ENCODE data around the gene UBE2D4. TPM values are rescaled to one million over a fixed set of nuclear protein-coding genes. Genes with fewer than 3 reads are reported as not detected.
A peak's percentile ranks its signal among the peaks of the same experiment; 100 is the strongest.
"Not testable (repeated sequence)": the region's sequence is repeated elsewhere in the genome, so short reads cannot be mapped to it uniquely, and the experiment has no call there.

UBE2D4 gene
- total RNA-seq, 3 donors from 2014 or later = 14.7 to 34.1 (median 15.4) TPM

DNA sequence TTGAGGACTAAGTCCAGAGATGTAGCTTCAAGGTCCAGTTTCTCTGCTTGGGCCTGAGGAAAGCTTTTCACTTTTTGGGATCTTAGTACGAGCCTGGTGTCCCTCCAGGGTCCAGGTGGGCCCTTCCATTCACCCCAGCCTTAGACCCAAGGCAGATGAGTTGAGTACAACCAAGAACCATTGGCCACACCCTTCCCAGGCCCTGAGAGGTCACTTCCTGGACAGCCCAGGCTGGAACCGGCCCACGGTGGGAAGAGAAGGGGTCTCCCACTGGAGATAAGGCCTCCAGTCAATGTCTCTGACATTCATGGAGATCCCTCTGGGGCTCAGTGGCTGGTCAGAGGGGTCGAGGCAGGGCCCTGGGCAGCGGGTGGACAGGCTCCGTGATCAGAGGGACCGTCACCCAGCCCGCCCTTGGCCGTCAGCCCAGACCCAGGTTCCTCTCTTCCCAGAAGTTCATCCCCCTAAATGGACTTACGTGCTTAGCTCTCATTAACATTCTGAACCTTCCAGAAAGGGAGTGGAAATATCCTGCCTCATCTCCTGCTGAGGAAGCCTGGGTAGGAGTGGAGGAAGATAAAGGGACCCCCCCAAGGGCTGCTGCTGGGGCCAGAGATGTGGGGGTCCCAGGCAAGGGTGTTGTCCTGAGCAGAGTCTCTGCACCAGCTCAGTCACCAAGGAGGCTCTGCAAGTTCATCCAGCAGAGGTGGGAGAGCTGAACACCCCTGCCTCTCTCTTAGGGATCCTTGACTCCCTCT lies 48.7 kb downstream of the UBE2D4 start:
- H3K4me3 ChIP-seq; DNase-seq (ENCODE audit: low spot score in 2 of 2); H3K4me1 ChIP-seq; H3K9me3 ChIP-seq; H3K27me3 ChIP-seq; H3K27ac ChIP-seq; H3K36me3 ChIP-seq; intact Hi-C loops (cut with DNase I; ENCODE audit: low total_unique reads): not testable (repeated sequence)

DNA sequence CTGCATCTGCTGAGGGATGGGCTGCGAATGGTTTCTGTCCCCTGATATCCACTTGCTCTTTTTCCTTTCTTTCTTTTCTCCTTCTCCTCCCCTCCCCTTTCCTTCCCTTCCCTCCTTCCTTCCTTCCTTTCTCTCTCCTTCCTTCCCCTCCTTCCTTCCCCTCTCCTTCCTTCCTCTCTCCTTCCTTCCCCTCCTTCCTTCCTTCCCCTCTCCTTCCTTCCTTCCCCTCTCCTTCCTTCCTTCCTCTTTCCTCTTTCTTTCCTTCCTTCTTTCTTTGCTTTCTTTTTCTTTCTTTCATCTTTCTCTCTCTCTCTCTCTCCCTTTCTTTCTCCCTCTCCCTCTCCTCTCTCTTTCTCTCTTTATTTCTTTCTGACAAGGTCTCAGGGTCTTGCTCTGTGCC lies 51.3 kb downstream of the UBE2D4 start:
- no peaks in the 10 kb centered on the region for H3K4me1 ChIP-seq
- H3K27ac ChIP-seq = no peak overlapping the region
- no peaks in the 10 kb centered on the region for H3K36me3 ChIP-seq
- no peak overlapping the region for H3K4me3 ChIP-seq
- TF ChIP-seq, protein P1, sequence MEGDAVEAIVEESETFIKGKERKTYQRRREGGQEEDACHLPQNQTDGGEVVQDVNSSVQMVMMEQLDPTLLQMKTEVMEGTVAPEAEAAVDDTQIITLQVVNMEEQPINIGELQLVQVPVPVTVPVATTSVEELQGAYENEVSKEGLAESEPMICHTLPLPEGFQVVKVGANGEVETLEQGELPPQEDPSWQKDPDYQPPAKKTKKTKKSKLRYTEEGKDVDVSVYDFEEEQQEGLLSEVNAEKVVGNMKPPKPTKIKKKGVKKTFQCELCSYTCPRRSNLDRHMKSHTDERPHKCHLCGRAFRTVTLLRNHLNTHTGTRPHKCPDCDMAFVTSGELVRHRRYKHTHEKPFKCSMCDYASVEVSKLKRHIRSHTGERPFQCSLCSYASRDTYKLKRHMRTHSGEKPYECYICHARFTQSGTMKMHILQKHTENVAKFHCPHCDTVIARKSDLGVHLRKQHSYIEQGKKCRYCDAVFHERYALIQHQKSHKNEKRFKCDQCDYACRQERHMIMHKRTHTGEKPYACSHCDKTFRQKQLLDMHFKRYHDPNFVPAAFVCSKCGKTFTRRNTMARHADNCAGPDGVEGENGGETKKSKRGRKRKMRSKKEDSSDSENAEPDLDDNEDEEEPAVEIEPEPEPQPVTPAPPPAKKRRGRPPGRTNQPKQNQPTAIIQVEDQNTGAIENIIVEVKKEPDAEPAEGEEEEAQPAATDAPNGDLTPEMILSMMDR (IDR thresholded peaks at IDR 0.05) = no peak
- TF ChIP-seq POLR2A (IDR thresholded peaks at IDR 0.05) = no peak
- no peak for TF ChIP-seq POLR2AphosphoS5 (IDR thresholded peaks at IDR 0.05)
- no peaks in the 10 kb centered on the region for H3K27me3 ChIP-seq
- DNase-seq (ENCODE audit: low spot score in 2 of 2) = no peak
- H3K9me3 ChIP-seq = no peaks in the 10 kb centered on the region
- intact Hi-C loops (cut with DNase I; ENCODE audit: low total_unique reads) = no loop called here

DNA sequence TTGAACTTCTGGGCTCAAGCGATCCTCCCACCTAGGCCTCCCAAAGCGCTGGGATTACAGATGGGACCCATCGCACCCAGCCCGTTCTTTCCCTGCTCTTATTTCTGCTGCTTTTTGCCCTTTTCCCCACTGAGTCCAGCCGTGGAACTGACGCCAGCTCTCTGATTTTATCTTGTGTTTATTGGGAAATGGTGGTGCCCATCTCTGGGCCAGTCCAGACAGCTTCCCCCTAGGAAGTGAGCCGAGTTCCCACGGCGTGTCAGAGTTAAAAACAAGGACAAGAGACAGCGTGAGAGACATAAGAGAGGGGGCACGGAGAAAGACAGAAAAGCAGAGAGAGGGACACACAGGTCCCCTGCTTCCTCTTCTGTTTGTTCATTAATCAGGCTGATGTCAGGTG lies 51.9 kb downstream of the UBE2D4 start:
- H3K27ac ChIP-seq = peak overlapping the region in 1 of 2 donors; percentile 3
- intact Hi-C loops (cut with DNase I; ENCODE audit: low total_unique reads); DNase-seq (ENCODE audit: low spot score in 2 of 2); H3K4me1 ChIP-seq; H3K27me3 ChIP-seq; H3K4me3 ChIP-seq; H3K36me3 ChIP-seq; H3K9me3 ChIP-seq: not testable (repeated sequence)

DNA sequence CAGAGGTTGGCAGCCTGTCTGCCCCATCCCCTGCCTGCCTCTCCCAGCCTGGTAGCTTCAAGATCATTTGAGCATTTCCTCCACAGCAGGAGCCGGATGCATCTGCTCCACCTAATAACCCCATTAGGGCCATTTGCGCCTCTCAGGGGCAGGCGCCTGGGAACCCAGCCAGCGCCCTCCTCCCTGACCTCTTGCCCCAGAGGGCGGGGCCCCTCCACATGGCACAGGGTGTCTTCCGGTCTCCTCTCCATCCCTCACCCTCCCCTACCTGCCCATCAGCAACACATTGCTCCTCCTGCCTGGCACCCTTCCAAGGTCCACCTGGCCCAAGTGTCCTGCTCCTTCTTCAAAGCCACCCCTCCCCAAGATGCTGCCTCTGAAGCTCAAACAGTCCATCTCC lies 56.6 kb downstream of the UBE2D4 start:
- intact Hi-C loops (cut with DNase I; ENCODE audit: low total_unique reads); H3K27me3 ChIP-seq; H3K9me3 ChIP-seq; H3K4me1 ChIP-seq; DNase-seq (ENCODE audit: low spot score in 2 of 2); H3K36me3 ChIP-seq; H3K4me3 ChIP-seq; H3K27ac ChIP-seq: not testable (repeated sequence)

DNA sequence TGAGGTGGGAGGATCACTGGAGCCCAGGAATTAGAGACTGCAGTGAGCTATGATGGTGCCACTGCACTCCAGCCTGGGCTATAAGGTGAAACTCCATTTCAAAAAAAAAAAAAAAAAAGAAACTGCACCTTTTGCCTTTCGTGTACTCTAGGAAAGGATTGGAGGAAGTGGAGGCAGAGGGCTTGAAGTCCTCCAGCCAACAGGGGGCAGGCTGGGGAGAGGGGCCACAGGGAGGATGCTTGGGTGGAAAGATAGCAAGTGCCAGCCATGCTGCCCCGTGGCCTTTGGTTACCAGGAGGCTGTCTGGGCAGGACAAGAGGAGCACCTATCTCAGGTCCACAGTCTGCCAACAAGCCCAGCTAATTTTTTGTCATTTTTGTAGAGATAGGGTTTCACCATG lies 57.5 kb downstream of the UBE2D4 start:
- H3K4me1 ChIP-seq; H3K4me3 ChIP-seq; H3K27me3 ChIP-seq; H3K9me3 ChIP-seq; H3K36me3 ChIP-seq; H3K27ac ChIP-seq; DNase-seq (ENCODE audit: low spot score in 2 of 2); intact Hi-C loops (cut with DNase I; ENCODE audit: low total_unique reads): not testable (repeated sequence)

DNA sequence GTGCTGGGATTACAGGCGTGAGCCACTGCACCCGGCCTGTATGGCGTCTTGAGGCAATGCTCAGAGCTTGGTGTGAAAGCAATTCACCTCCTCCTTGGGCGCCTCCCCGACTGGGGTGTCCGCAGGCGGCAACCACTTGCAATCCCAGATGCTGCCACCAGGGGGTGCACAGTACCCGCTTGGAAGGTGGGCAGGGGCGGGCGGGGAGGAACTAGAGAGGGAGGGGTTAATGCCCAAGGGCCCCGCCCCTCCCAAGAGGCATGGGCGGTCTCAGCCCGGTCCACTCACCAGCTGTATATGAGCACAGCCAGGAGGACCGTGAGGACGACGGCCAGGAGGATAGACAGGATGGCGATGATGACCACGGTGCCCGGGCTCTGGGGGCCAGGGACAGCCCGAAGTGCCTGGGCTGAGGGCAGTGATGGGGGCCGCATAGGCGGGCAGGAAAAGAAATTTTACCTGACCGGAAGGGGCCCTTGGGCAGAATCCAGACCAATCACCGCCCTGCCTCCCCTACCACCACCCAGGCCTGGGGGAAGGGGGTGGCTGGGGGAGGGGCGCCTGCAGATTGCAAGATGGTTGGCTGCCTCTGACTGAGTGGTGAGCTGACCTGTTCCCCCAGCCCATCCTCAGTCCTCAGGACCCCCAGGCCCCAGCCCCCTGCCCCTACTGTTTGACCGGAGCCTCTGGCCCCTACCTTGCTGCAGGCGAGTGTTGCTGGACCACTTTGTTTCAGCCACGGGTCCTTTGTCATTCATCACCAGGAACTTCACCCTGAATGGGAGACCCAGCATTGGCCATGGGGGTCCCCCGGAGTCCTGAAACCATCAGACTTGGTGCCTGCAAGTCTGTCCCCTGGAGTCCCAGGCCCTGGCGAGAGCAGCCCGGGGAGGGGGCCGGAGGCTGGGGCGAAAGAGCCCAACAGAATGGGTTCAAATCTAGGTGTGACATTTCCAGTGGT lies 59.9 kb downstream of the UBE2D4 start:
- H3K27me3 ChIP-seq; DNase-seq (ENCODE audit: low spot score in 2 of 2); H3K9me3 ChIP-seq; H3K4me1 ChIP-seq; intact Hi-C loops (cut with DNase I; ENCODE audit: low total_unique reads); H3K27ac ChIP-seq; H3K36me3 ChIP-seq: not testable (repeated sequence)
- peak overlapping the region in 1 of 3 donors; percentile 15 for H3K4me3 ChIP-seq

DNA sequence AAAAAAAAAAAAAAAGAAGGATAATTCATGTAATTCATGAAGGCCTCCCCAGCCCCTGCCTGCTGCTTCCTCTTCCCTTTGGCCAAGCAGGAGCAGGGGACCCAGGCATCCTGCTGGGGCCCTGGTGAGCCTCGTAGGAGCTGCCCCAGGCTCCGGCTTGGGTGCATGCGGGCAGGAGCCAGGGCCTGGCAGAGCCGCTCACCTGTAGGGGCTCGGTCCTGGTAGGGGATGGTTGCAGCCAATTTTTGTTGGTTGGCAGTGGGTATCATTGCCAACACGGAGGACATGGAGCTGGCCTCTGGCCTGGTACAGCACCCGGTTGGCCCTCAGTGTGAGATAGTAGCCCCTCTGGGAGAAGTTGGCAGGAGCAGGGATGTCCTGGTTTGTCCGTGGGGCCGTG lies 61.2 kb downstream of the UBE2D4 start:
- H3K4me3 ChIP-seq; intact Hi-C loops (cut with DNase I; ENCODE audit: low total_unique reads); H3K9me3 ChIP-seq; H3K36me3 ChIP-seq; H3K27ac ChIP-seq; H3K27me3 ChIP-seq; H3K4me1 ChIP-seq; DNase-seq (ENCODE audit: low spot score in 2 of 2): not testable (repeated sequence)

DNA sequence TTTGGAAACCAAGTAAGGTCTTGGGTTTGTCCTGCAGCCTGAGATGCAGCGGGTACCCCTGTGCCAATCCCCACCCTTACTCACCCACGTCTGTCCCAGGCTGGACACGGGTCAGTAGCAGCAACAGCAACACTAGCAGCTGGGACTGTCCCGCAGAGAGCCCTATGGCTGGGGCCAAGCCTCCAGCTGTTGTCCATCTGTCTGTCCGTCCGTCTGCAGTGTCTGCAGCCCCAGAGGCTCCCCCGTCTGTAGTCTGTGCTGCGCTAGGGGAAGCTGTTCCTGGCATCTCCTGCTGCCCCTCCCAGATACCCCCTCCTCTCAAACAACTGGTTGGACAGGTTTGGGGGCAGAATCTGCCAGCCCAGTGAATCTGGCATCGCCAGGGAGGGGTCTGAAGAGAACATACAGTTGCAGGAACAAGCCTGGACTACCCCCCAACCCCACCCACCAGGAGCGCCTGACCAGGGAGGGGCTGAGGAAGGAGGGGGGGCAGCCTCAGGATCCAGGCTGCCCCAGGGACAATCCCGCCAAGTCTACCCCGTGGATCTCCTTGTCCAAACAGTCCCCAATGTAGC lies 63.9 kb downstream of the UBE2D4 start:
- H3K27ac ChIP-seq; DNase-seq (ENCODE audit: low spot score in 2 of 2); H3K9me3 ChIP-seq; H3K36me3 ChIP-seq; H3K4me1 ChIP-seq; H3K4me3 ChIP-seq; H3K27me3 ChIP-seq; intact Hi-C loops (cut with DNase I; ENCODE audit: low total_unique reads): not testable (repeated sequence)

DNA sequence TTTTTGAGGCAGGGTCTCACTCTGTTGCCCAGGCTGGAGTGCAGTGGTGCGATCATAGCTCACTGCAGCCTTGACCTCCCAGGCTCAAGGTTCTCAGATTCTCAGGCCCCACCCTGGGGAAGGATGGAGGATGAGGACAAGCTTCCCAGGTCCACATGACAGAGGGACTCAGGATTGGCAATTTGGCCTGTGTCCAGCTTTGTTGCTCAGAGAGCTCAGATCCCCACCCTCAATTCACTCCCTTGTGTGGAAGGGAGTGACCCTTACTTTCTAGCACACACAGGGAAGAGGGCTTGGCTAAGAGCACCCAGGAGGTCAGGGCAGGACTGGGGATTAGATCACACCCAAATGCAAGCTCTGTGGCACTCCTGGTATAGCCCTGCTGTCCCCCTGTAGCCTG lies 64.6 kb downstream of the UBE2D4 start:
- intact Hi-C loops (cut with DNase I; ENCODE audit: low total_unique reads); H3K4me3 ChIP-seq; H3K36me3 ChIP-seq: not testable (repeated sequence)

DNA sequence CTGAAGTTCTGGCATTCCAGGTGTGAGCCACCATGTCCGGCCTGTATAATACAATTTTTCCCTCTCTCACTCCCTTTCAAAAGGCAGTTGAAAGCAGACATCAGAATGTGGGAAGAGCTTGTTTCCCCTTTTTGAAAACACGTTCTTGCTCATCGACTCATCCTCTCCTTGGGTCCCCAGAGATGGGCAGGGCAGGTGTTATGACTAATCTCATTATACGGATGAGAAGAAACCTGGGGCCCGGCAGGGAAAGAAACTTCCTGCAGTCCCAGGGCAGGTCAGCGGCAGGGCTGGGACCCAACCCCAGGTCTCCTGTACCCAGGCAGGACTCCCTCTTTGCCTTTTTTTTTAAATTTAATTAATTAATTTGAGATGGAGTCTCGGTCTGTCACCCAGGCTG lies 66.7 kb downstream of the UBE2D4 start:
- not testable (repeated sequence) for H3K4me3 ChIP-seq

More for the DNA sequence above, 64.6 kb downstream of the UBE2D4 start:
- not testable (repeated sequence) for H3K4me1 ChIP-seq; DNase-seq (ENCODE audit: low spot score in 2 of 2); H3K27me3 ChIP-seq; H3K27ac ChIP-seq; H3K9me3 ChIP-seq

DNA sequence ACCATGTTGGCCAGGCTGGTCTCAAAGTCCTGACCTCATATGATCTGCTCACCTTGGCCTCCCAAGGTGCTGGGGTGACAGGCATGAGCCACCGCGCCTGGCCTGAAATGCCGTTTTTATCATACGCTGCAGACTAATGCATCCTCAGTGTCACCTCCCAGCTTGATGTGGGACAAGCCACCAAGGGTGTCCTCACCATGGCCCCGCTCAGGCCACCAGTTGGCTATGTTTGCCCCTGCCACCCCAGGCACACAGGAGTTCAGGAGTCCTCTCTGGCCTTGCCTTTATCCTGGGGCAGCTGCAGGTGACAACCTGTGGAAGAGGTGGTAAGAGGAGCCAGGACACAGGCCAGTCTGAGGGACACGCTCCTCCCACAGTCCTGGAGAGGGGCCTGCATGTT lies 68.4 kb downstream of the UBE2D4 start:
- intact Hi-C loops (cut with DNase I; ENCODE audit: low total_unique reads); DNase-seq (ENCODE audit: low spot score in 2 of 2); H3K4me3 ChIP-seq: not testable (repeated sequence)

More for the DNA sequence above, 66.7 kb downstream of the UBE2D4 start:
- H3K27me3 ChIP-seq; intact Hi-C loops (cut with DNase I; ENCODE audit: low total_unique reads); DNase-seq (ENCODE audit: low spot score in 2 of 2); H3K4me1 ChIP-seq; H3K9me3 ChIP-seq; H3K27ac ChIP-seq; H3K36me3 ChIP-seq: not testable (repeated sequence)

DNA sequence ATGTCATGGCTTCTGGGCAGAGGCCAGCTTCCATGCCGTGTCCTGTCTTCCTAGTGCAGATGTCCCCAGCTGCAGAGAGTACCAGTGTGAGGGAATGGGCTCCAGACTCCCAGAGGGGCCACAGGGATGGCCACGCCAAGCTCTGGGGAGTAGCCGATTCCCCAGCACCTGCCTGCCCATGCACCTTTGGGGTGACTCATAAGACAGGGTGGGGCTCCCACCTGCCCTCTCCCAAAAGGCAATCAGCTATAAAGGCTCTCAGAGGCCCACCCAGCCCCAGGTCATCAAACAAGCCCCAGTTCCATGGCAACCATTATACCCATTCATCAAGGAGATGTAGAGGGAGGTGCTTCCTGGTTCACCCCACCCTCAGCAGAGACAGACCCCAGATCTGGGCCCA lies 71.3 kb downstream of the UBE2D4 start, which contains the start of gene SPDYE1:
Gene SPDYE1, plus strand, starts transcription at position 366 of the 400 bp plus-strand sequence. CDS start 2,053 bp downstream, outside the sequence.
- H3K27me3 ChIP-seq; H3K27ac ChIP-seq; H3K4me3 ChIP-seq; DNase-seq (ENCODE audit: low spot score in 2 of 2); intact Hi-C loops (cut with DNase I; ENCODE audit: low total_unique reads); H3K4me1 ChIP-seq; H3K9me3 ChIP-seq; H3K36me3 ChIP-seq: not testable (repeated sequence)

More for the DNA sequence above, 68.4 kb downstream of the UBE2D4 start:
- not testable (repeated sequence) for H3K4me1 ChIP-seq, H3K27me3 ChIP-seq, H3K27ac ChIP-seq, H3K9me3 ChIP-seq, H3K36me3 ChIP-seq

All from breast epithelium (tissue), 4 donors.